Coronary artery (tissue), 2 donors: ENCODE data around the gene ACYP2.
"Not testable (repeated sequence)": the region's sequence is repeated elsewhere in the genome, so short reads cannot be mapped to it uniquely, and the experiment has no call there.

ENCODE experiments used
- DNase-seq: peaks from one replicate; pipeline ENCODE4 v3.0.0-alpha.2; 2017; ENCODE audit warnings: low spot score
- H3K27ac ChIP-seq, 2 donors: fragments of 200-600 bp; sonication (generic); one replicate each; pipeline ENCODE4 v1.5.1; 2016 to 2019
- H3K4me3 ChIP-seq: fragments of 200-600 bp; sonication (generic); 2 replicates; pipeline ENCODE4 v1.5.1; 2016; ENCODE audit warnings: mild to moderate bottlenecking, moderate library complexity
- TF ChIP-seq, protein P1 (sequence below): fragments of 200-600 bp; sonication (generic); IDR thresholded peaks from one replicate; pipeline ENCODE4 v1.5.1; 2019; ENCODE audit warnings: antibody characterized with exemption

The ACYP2 gene

DNA sequence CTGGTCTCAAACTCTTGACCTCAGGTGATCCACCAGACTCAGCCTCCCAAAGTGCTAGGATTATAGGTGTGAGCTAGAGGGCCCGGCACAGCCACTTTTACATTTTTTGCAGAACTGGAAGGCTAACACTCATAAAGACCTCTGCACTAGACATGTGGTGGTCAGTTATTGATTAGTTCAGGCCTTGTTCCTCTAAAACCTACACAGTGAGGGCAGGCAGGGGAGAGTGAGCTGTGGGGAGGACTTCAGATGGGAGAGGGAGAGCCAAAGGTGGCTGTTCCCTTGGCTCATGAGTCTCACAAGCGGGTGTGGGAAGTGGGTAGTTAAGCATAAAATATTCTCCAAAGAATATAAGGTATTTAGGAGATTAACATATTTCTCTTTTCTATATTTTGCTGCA is 29.3 kb upstream of the ACYP2 start:
- Histone ChIP-seq H3K4me3 (no peak overlapping the region), H3K27ac (no peak overlapping the region)
- no peak for DNase-seq
- TF ChIP-seq, protein P1, sequence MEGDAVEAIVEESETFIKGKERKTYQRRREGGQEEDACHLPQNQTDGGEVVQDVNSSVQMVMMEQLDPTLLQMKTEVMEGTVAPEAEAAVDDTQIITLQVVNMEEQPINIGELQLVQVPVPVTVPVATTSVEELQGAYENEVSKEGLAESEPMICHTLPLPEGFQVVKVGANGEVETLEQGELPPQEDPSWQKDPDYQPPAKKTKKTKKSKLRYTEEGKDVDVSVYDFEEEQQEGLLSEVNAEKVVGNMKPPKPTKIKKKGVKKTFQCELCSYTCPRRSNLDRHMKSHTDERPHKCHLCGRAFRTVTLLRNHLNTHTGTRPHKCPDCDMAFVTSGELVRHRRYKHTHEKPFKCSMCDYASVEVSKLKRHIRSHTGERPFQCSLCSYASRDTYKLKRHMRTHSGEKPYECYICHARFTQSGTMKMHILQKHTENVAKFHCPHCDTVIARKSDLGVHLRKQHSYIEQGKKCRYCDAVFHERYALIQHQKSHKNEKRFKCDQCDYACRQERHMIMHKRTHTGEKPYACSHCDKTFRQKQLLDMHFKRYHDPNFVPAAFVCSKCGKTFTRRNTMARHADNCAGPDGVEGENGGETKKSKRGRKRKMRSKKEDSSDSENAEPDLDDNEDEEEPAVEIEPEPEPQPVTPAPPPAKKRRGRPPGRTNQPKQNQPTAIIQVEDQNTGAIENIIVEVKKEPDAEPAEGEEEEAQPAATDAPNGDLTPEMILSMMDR: no peak

DNA sequence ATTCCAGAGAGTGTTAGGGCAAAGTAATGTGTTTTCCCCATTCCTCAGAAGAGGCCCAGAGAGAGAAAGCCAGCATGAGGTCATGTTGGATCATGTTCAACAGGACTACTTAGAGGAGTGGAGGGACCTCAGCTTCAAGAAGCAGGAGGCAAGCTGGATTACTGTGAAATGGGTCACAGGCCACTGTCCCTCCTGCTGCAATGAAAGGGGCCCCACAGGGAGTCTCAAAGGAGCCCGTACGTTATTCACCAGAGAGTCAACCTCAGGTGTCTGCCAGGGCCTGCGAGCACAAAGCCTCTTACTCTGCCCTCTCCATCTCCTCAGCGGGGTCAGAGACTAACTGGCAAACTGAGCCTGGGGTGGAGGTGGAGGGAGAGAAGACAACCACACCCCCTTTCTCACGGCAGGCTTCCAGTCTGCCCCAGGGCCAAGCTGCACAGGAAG is 27.2 kb upstream of the ACYP2 start:
- DNase-seq: no peak
- TF ChIP-seq, protein P1: no peak

DNA sequence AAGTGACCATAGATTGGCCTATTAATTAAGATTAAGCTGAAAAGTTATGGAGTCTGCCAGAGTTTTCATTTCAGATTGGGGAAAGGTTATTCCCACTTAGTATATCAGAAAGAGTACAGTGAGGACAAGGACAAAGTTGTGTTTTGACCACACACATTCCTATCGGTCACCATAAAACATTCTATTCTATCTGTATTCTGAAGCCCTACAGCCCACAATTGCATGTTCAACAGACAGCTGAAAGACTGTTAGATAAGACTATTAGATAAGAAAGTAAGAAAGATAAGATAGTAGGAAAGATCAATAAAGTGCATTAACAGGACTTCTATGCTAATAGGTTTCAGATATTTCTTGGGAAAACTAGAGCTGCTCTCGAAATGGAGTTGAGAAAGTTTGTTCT is 26.7 kb upstream of the ACYP2 start:
- no peak overlapping the region for H3K4me3 ChIP-seq
- no peak for DNase-seq
- H3K27ac ChIP-seq: no peak overlapping the region
- TF ChIP-seq, protein P1: no peak

More for the DNA sequence above, 27.2 kb upstream of the ACYP2 start:
- Histone ChIP-seq H3K4me3 (no peak overlapping the region), H3K27ac (no peak overlapping the region)

DNA sequence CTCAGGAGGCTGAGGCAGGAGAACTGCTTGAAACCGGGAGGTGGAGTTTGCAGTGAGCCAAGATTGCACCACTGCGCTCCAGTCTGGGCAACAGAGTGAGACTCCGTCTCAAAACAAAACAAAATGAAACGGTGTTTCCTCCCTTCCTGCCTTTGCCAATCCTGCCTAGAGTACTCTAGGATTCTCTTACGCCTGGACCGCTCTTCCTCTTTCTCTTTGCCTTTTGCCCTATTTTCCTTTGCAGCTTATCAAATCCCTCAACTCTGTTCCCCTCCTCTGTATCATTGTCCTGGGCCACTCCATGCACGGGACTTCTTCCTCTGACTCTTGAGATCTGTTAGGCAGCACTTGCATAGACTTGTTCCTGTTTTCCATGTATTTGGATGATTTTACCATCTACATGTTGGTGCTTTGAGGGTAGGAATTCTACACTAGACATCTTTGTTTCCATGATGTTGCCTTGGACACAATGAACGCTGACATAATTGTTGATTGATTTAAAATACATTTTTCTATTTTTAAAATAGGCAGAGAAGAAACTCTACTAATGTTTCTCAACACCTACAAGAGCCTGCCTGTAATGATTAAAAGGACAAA is 24.8 kb upstream of the ACYP2 start:
- H3K4me3 ChIP-seq: no peak overlapping the region
- H3K27ac ChIP-seq: no peak overlapping the region
- no peak for DNase-seq
- TF ChIP-seq, protein P1: no peak

DNA sequence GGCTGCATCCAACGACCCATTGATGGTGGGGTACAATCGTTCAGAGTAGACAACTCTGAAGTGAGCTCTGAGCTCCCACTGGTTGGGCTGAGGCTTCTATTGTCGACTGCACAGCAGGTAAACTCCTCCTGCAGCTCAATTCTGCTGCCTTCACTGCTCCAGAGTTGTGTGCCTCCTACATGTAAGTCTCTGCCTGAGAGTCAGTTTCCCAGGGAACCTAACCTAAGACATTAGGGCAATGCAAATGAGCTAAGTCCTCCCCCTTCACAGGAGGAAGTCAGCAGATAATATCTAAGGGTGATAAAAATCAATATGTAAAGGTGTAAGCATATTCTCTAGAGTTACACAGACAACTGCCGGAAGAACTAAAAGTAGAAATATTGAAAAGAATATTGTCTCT is 22.5 kb upstream of the ACYP2 start:
- TF ChIP-seq, protein P1: no peak
- DNase-seq: no peak
- no peak overlapping the region for H3K27ac ChIP-seq
- no peak overlapping the region for H3K4me3 ChIP-seq

DNA sequence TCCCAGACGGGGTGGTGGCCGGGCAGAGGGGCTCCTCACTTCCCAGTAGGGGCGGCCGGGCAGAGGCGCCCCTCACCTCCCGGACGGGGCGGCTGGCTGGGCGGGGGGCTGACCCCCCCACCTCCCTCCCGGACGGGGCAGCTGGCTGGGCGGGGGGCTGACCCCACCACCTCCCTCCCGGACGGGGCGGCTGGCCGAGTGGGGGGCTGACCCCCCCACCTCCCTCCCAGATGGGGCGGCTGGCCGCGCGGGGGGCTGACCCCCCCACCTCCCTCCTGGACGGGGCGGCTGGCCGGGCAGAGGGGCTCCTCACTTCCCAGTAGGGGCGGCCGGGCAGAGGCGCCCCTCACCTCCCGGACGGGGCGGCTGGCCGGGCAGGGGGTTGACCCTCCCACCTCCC is 20.0 kb upstream of the ACYP2 start:
- H3K4me3 ChIP-seq, H3K27ac ChIP-seq: not testable (repeated sequence)

DNA sequence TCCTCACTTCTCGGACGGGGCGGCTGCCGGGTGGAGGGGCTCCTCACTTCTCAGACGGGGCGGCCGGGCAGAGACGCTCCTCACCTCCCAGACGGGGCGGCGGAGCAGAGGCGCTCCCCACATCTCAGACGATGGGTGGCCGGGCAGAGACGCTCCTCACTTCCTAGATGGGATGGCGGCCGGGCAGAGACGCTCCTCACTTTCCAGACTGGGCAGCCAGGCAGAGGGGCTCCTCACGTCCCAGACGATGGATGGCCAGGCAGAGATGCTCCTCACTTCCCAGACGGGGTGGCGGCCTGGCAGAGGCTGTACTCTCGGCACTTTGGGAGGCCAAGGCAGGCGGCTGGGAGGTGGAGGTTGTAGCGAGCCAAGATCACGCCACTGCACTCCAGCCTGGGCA is 19.3 kb upstream of the ACYP2 start:
- not testable (repeated sequence) for H3K27ac ChIP-seq, DNase-seq, H3K4me3 ChIP-seq

More for the DNA sequence above, 20.0 kb upstream of the ACYP2 start:
- DNase-seq: not testable (repeated sequence)

DNA sequence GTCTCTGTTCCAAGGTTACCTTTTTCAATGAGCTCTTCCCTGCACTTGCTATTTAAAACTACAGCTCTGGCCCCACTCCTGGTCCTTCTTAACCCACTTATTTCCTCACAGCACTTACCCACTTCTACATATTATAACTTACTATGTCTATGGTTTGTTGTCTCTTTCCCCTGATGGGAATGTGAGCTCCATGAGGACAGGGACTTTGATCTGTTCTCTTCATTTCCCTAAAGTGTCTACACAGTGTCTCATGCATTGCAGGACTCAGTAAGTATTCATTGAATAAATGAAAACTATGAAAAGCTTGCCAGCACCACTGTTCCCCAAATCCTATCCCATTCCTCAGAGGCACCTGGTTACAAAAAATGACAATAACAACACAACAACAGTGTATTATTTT is 18.3 kb upstream of the ACYP2 start:
- no peak for DNase-seq
- no peak overlapping the region for H3K4me3 ChIP-seq
- no peak overlapping the region for H3K27ac ChIP-seq
- TF ChIP-seq, protein P1: no peak
